IPS-15b (cell line): Measurements from ENCODE around the gene GRHL3.

Source experiments
- H3K27me3 ChIP-seq: one replicate; pipeline ENCODE4 v1.6.1; 2013; ENCODE audit warnings: low read length; ENCODE audit not compliant: control insufficient read depth, insufficient read depth
- H3K36me3 ChIP-seq: one replicate; pipeline ENCODE4 v1.6.1; 2013; ENCODE audit warnings: low read length; ENCODE audit not compliant: control insufficient read depth, insufficient read depth
- H3K4me1 ChIP-seq: one replicate; pipeline ENCODE4 v1.6.1; 2013; ENCODE audit warnings: mild to moderate bottlenecking, low read length; ENCODE audit not compliant: control insufficient read depth, insufficient read depth
- H3K4me3 ChIP-seq: one replicate; pipeline ENCODE4 v1.5.1; 2013; ENCODE audit warnings: low read depth, low read length
- H3K9ac ChIP-seq: one replicate; pipeline ENCODE4 v1.6.1; 2013; ENCODE audit warnings: low read depth, mild to moderate bottlenecking, low read length
- H3K9me3 ChIP-seq: one replicate; pipeline ENCODE4 v1.6.1; 2013; ENCODE audit warnings: mild to moderate bottlenecking, low read length; ENCODE audit not compliant: control insufficient read depth, insufficient read depth

Gene GRHL3

GRCh38 chr1:24308365-24309015, 10.7 kb upstream of the GRHL3 start:
- Histone ChIP-seq H3K36me3 (no peaks in the 10 kb centered on the region), H3K27me3 (no peaks in the 10 kb centered on the region), H3K9me3 (no peaks in the 10 kb centered on the region), H3K9ac (no peak overlapping the region), H3K4me3 (no peak overlapping the region), H3K4me1 (peaks cover 34% of the 10 kb centered on the region)

DNA sequence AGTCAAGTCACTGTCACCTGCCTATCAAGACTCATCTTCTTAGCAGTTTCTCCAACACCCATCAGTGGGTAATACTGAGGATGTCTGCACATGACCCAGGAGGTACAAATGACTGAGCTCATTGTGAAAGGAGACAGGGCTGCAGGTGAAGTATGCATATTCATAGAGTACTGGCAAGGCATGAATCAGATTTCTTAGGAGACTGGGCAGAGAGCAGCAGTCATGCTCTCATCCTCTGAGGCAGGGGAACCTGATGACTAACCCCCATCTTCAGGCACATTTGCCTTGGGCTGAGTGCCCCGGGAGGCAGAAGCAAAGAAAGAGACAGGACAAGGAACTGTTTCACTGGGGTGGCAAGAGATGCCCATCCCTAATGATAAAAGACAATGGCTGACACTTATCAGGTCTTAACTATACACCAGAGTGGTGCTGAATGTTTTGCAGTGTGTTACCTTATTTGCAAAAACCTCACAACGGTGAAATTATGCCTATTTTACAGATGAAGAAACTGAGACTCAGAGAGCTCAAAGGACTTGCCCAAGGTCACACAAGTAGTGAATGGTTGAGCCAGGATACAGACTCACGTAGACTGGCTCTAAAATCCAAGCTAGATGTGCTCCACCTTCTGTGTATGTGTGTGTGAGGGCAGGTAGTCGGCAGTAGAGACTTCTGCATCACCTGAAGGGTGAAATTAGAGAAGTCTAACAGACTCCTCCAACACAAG, 9.2 kb upstream of the GRHL3 start:
- Histone ChIP-seq H3K9me3 (no peaks in the 10 kb centered on the region), H3K4me3 (no peak overlapping the region), H3K27me3 (no peaks in the 10 kb centered on the region), H3K36me3 (no peaks in the 10 kb centered on the region), H3K4me1 (peaks cover 32% of the 10 kb centered on the region), H3K9ac (no peak overlapping the region)

GRCh38 chr1:24311234-24311633, 7.9 kb upstream of the GRHL3 start:
- Histone ChIP-seq H3K9me3 (no peaks in the 10 kb centered on the region), H3K4me3 (no peak overlapping the region), H3K36me3 (no peaks in the 10 kb centered on the region), H3K4me1 (peaks cover 32% of the 10 kb centered on the region), H3K27me3 (no peaks in the 10 kb centered on the region), H3K9ac (no peak overlapping the region)

GRCh38 chr1:24311741-24312140, 7.4 kb upstream of the GRHL3 start:
- peaks cover 32% of the 10 kb centered on the region for H3K4me1 ChIP-seq
- H3K9ac ChIP-seq = no peak overlapping the region
- H3K27me3 ChIP-seq = no peaks in the 10 kb centered on the region
- no peaks in the 10 kb centered on the region for H3K36me3 ChIP-seq
- H3K4me3 ChIP-seq = no peak overlapping the region
- no peaks in the 10 kb centered on the region for H3K9me3 ChIP-seq

- H3K36me3 ChIP-seq = no peaks in the 10 kb centered on the region
- H3K9ac ChIP-seq = no peak overlapping the region
- no peaks in the 10 kb centered on the region for H3K9me3 ChIP-seq
- no peak overlapping the region for H3K4me3 ChIP-seq
- peaks cover 8% of the 10 kb centered on the region for H3K27me3 ChIP-seq
- peaks cover 19% of the 10 kb centered on the region for H3K4me1 ChIP-seq
Observed at GRCh38 chr1:24315391-24315790, 3.8 kb upstream of the GRHL3 start.

GRCh38 chr1:24316645-24317044, 2.5 kb upstream of the GRHL3 start:
- Histone ChIP-seq H3K9me3 (no peaks in the 10 kb centered on the region), H3K4me3 (no peak overlapping the region), H3K4me1 (peaks cover 24% of the 10 kb centered on the region), H3K36me3 (no peaks in the 10 kb centered on the region), H3K9ac (no peak overlapping the region), H3K27me3 (peaks cover 15% of the 10 kb centered on the region)

DNA sequence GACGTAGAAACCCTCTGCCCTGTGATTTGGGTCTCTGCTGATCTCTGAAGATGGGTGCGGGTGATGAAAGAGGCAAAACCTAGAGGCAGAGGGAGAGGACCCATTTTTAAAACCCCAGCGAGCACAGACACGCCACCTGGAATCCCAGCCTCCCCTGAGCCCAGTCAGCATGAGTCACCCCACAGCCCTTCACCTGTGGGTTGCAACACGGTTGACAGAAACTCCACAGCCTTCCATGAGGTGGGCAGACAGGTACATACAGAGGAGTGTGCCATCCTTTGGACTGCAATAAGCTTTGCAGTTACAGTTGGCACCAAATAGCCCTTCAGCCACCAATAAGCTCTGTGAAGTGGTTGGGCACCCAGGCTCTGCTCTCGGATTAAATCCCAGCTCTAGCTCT, 2.1 kb upstream of the GRHL3 start:
- Histone ChIP-seq H3K9ac (no peak overlapping the region), H3K4me3 (no peak overlapping the region), H3K4me1 (peaks cover 22% of the 10 kb centered on the region), H3K9me3 (no peaks in the 10 kb centered on the region), H3K27me3 (peaks cover 15% of the 10 kb centered on the region), H3K36me3 (no peaks in the 10 kb centered on the region)

DNA sequence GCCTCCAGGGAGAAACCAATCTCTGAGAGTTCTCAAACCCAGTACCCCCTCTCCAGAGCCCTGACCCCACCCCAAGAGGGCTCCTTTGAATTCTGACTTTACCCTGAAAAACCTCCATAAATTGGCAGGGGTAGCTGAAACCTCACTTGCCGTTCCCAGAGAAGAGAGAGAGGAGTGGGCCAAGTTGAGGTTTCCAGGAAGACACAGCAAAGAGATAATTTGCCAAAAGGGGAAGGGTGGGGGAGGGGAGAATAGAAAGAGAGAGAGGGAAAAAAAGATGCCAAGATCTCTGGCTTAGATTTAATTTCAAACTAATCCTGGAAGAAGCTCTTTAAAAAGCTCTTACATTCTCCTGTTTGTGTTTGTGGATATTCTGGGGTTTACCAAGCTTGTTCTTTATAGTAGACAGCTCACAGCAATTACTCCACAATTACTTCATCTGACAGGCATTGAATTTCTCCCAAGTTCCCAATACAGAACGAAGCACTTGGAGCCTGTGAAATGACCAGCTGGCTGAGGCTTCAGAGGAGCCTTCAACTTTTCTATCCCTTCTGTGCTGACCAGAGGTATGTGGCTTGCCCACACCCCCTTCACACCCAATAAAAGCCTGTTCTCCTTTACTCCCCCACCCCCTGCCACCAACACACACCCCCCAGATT, 1.1 kb upstream of the GRHL3 start:
- no peaks in the 10 kb centered on the region for H3K36me3 ChIP-seq
- H3K4me3 ChIP-seq = no peak overlapping the region
- H3K4me1 ChIP-seq = peaks cover 22% of the 10 kb centered on the region
- no peaks in the 10 kb centered on the region for H3K9me3 ChIP-seq
- no peak overlapping the region for H3K9ac ChIP-seq
- H3K27me3 ChIP-seq = peaks cover 20% of the 10 kb centered on the region

GRCh38 chr1:24318615-24319311, 394 bp upstream of the GRHL3 start:
- Histone ChIP-seq H3K27me3 (peaks cover 27% of the 10 kb centered on the region), H3K4me3 (peak overlapping the region; percentile 87), H3K9ac (no peak overlapping the region)

DNA sequence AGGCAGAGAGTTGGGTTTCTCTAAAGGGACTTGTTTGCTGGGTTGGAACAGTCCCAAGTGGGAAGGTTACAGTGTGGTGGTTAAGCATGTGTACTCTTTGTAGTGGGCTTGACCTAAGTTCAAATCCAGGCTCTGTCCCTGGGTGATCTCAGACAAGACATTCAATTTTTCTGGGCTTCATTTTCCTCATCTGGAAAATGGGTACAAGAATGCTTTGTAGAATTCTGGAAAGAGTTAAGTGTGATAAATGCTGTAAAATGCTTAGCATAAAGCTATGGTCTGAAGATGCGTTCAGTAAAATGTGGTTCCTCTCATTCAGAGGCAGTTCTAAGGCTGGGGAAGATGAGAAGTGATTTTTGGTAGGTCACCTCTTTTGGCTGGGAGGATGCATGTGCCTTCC, 805 bp downstream of the GRHL3 start:
- Histone ChIP-seq H3K36me3 (no peaks in the 10 kb centered on the region), H3K4me1 (peaks cover 29% of the 10 kb centered on the region), H3K4me3 (peak overlapping the region; percentile 87), H3K27me3 (peaks cover 27% of the 10 kb centered on the region), H3K9ac (no peak overlapping the region), H3K9me3 (no peaks in the 10 kb centered on the region)

More at GRCh38 chr1:24318615-24319311, 394 bp upstream of the GRHL3 start:
- H3K36me3 ChIP-seq = no peaks in the 10 kb centered on the region
- no peaks in the 10 kb centered on the region for H3K9me3 ChIP-seq
- H3K4me1 ChIP-seq = peaks cover 29% of the 10 kb centered on the region

DNA sequence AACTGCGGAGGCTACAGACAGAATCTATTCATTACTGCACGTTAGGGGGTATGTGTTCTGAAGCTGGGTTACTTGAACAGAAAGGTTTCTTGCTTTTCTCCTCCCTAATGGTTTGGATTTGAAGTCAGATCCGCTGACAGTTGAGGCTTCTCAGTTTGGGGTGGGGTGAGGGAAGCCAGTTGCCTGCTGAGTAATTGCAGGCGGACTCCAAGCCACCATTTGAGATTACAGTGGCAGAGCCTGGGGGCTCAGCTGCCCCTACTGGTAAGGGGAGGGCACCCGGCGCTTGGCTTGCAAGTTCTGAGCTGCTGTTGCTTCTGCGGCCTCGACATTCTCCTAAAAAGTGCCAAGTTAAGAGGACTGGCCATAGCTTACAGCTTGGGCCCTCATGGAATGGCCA, 2.0 kb downstream of the GRHL3 start:
- Histone ChIP-seq H3K9ac (peak overlapping the region; percentile 27), H3K9me3 (no peaks in the 10 kb centered on the region), H3K4me1 (peaks cover 29% of the 10 kb centered on the region), H3K36me3 (no peaks in the 10 kb centered on the region), H3K4me3 (peak overlapping the region; percentile 60), H3K27me3 (peaks cover 27% of the 10 kb centered on the region)
